Measurements from ENCODE around the gene PLET1.
A peak's percentile ranks its signal among the peaks of the same experiment; 100 is the strongest.

PLET1 gene

GRCh38 chr11:112241486-112241885 is 19.2 kb downstream of the PLET1 start:
- no peak for DNase-seq (ENCODE audit: low spot score)

- DNase-seq (ENCODE audit: low spot score): no peak
Measured at GRCh38 chr11:112238041-112238440, 22.6 kb downstream of the PLET1 start.

GRCh38 chr11:112237451-112237850 is 23.2 kb downstream of the PLET1 start:
- no peak for DNase-seq (ENCODE audit: low spot score)

GRCh38 chr11:112235750-112236390 is 24.8 kb downstream of the PLET1 start:
- no peak for DNase-seq (ENCODE audit: low spot score)

- DNase-seq (ENCODE audit: low spot score): no peak
Measured at GRCh38 chr11:112231952-112232351, 28.7 kb downstream of the PLET1 start.

- DNase-seq (ENCODE audit: low spot score): no peak
Measured at GRCh38 chr11:112229746-112230433, 30.8 kb downstream of the PLET1 start.

- no peak for DNase-seq (ENCODE audit: low spot score)
Measured at GRCh38 chr11:112229159-112229558, 31.5 kb downstream of the PLET1 start.

- no peak for DNase-seq (ENCODE audit: low spot score)
Measured at GRCh38 chr11:112228706-112229105, 32.0 kb downstream of the PLET1 start.

- DNase-seq (ENCODE audit: low spot score): no peak
Measured at GRCh38 chr11:112227471-112227870, 33.2 kb downstream of the PLET1 start.

- peak; percentile 29 for DNase-seq (ENCODE audit: low spot score)
Measured at GRCh38 chr11:112226831-112227401, 33.7 kb downstream of the PLET1 start.

GRCh38 chr11:112226062-112226830 is 34.4 kb downstream of the PLET1 start, which contains the start of gene PTS:
Gene PTS, plus strand, starts transcription at chr11:112226428. Its CDS starts 16 bp downstream, at chr11:112226444.
- peak; percentile 90 for DNase-seq (ENCODE audit: low spot score)

- peak; percentile 81 for DNase-seq (ENCODE audit: low spot score)
Measured at GRCh38 chr11:112225753-112226061, 35.0 kb downstream of the PLET1 start.

GRCh38 chr11:112223754-112224532 is 36.7 kb downstream of the PLET1 start:
- DNase-seq (ENCODE audit: low spot score): no peak

- DNase-seq (ENCODE audit: low spot score): peak; percentile 27
Measured at GRCh38 chr11:112223121-112223520, 37.5 kb downstream of the PLET1 start.

- DNase-seq (ENCODE audit: low spot score): no peak
Measured at GRCh38 chr11:112222303-112222702, 38.4 kb downstream of the PLET1 start.

- no peak for DNase-seq (ENCODE audit: low spot score)
Measured at GRCh38 chr11:112221274-112221835, 39.3 kb downstream of the PLET1 start.

- DNase-seq (ENCODE audit: low spot score): peak; percentile 78
Measured at GRCh38 chr11:112219476-112220232, 41.0 kb downstream of the PLET1 start.

GRCh38 chr11:112216561-112217105 is 44.0 kb downstream of the PLET1 start:
- DNase-seq (ENCODE audit: low spot score): no peak

GRCh38 chr11:112215621-112216020 is 45.0 kb downstream of the PLET1 start:
- DNase-seq (ENCODE audit: low spot score): no peak

GRCh38 chr11:112213753-112214152 is 46.9 kb downstream of the PLET1 start:
- DNase-seq (ENCODE audit: low spot score): no peak

GRCh38 chr11:112212710-112213109 is 48.0 kb downstream of the PLET1 start:
- no peak for DNase-seq (ENCODE audit: low spot score)
